ENCODE data around the gene KLHL33. TPM values are rescaled to one million over a fixed set of nuclear protein-coding genes. Genes with fewer than 3 reads are reported as not detected.

The KLHL33 gene
- polyA plus RNA-seq, 1 donor from 2014 or later, result not detected

DNA sequence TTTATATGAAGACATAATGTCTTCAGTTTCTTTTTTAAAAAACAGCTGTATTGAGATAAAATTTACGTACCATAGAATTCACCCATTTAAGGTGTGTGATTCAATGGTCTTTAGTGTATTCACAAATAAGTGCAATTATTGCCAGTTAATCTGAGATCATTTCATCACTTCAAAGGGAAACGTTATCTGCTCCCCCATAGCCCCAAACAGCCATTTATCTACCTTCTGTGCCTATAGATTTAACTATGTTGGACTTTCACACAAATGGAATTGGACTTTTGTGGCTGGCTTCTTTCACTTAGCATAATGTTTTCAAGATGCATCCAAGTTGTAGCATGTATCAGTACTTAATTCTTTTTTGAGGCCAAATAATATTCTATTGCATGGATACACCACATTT is 42.9 kb upstream of the KLHL33 start:
- H3K36me3 ChIP-seq (ENCODE audit: insufficient read depth, low read length), result no peaks in the 10 kb centered on the region
- H3K9me3 ChIP-seq (ENCODE audit: low read length), result no peaks in the 10 kb centered on the region
- no peak overlapping the region for H3K4me3 ChIP-seq (ENCODE audit: low read length)
- no peaks in the 10 kb centered on the region for H4K20me1 ChIP-seq (ENCODE audit: insufficient read depth)
- no peak overlapping the region for H3K4me2 ChIP-seq (ENCODE audit: low read length)
- H3K27me3 ChIP-seq (ENCODE audit: insufficient read depth, low read depth, low read length), result no peaks in the 10 kb centered on the region
- no peak overlapping the region for H3K9ac ChIP-seq (ENCODE audit: low read length)
- TF ChIP-seq TAF1 (IDR thresholded peaks at IDR 0.05; ENCODE audit: low read depth), result no peak
- no peak for TF ChIP-seq POLR2AphosphoS5 (IDR thresholded peaks at IDR 0.05)
- TF ChIP-seq RAD21 (conservative IDR thresholded peaks at IDR 0.05), result no peak
- no peak for TF ChIP-seq EP300 (conservative IDR thresholded peaks at IDR 0.05; ENCODE audit: poor library complexity, severe bottlenecking)
- TF ChIP-seq EZH2 (IDR thresholded peaks at IDR 0.05; ENCODE audit: borderline replicate concordance, insufficient read depth, low read length, poor library complexity, severe bottlenecking), result no peak
- no peak for TF ChIP-seq MXI1 (conservative IDR thresholded peaks at IDR 0.05; ENCODE audit: poor library complexity, severe bottlenecking)
- no peak for TF ChIP-seq REST (IDR thresholded peaks at IDR 0.05; ENCODE audit: borderline replicate concordance)
- TF ChIP-seq CTCF (IDR thresholded peaks at IDR 0.05; ENCODE audit: poor library complexity, severe bottlenecking), result no peak
- TF ChIP-seq SMC3 (conservative IDR thresholded peaks at IDR 0.05; ENCODE audit: poor library complexity), result no peak
- H3K9me2 ChIP-seq (ENCODE audit: insufficient read depth, low read length), result no peaks in the 10 kb centered on the region
- H3K79me2 ChIP-seq (replicated peaks; ENCODE audit: insufficient read depth, low read length), result no peaks in the 10 kb centered on the region
- no peak overlapping the region for H3K27ac ChIP-seq (ENCODE audit: low read length)
- no peaks in the 10 kb centered on the region for H3F3A ChIP-seq (ENCODE audit: insufficient read depth, low read length, poor library complexity, severe bottlenecking)
- no peak overlapping the region for H2AFZ ChIP-seq (ENCODE audit: low read depth, low read length)

- Histone ChIP-seq H3K36me3 (ENCODE audit: insufficient read depth, low read length) (no peaks in the 10 kb centered on the region), H3F3A (ENCODE audit: insufficient read depth, low read length, poor library complexity, severe bottlenecking) (no peaks in the 10 kb centered on the region), H2AFZ (ENCODE audit: low read depth, low read length) (no peak overlapping the region), H3K9me3 (ENCODE audit: low read length) (no peaks in the 10 kb centered on the region), H3K27ac (ENCODE audit: low read length) (no peak overlapping the region), H4K20me1 (ENCODE audit: insufficient read depth) (no peaks in the 10 kb centered on the region), H3K4me2 (ENCODE audit: low read length) (no peak overlapping the region), H3K27me3 (ENCODE audit: insufficient read depth, low read depth, low read length) (no peaks in the 10 kb centered on the region), H3K9me2 (ENCODE audit: insufficient read depth, low read length) (no peaks in the 10 kb centered on the region), H3K79me2 (replicated peaks; ENCODE audit: insufficient read depth, low read length) (no peaks in the 10 kb centered on the region), H3K4me3 (ENCODE audit: low read length) (no peak overlapping the region), H3K9ac (ENCODE audit: low read length) (no peak overlapping the region)
- TF ChIP-seq EZH2 (IDR thresholded peaks at IDR 0.05; ENCODE audit: borderline replicate concordance, insufficient read depth, low read length, poor library complexity, severe bottlenecking), result no peak
- no peak for TF ChIP-seq SMC3 (conservative IDR thresholded peaks at IDR 0.05; ENCODE audit: poor library complexity)
- TF ChIP-seq TAF1 (IDR thresholded peaks at IDR 0.05; ENCODE audit: low read depth), result no peak
- TF ChIP-seq POLR2AphosphoS5 (IDR thresholded peaks at IDR 0.05), result no peak
- no peak for TF ChIP-seq EP300 (conservative IDR thresholded peaks at IDR 0.05; ENCODE audit: poor library complexity, severe bottlenecking)
- no peak for TF ChIP-seq CTCF (IDR thresholded peaks at IDR 0.05; ENCODE audit: poor library complexity, severe bottlenecking)
- TF ChIP-seq RAD21 (conservative IDR thresholded peaks at IDR 0.05), result no peak
- TF ChIP-seq MXI1 (conservative IDR thresholded peaks at IDR 0.05; ENCODE audit: poor library complexity, severe bottlenecking), result no peak
- TF ChIP-seq REST (IDR thresholded peaks at IDR 0.05; ENCODE audit: borderline replicate concordance), result no peak
Measured at GRCh38 chr14:20477211-20477876, 41.4 kb upstream of the KLHL33 start.

All from neural cell (in vitro differentiated cells).